Measurements from ENCODE around the gene PPIP5K1.

PPIP5K1 gene

GRCh38 chr15:43517354-43518196 lies 72.4 kb downstream of the PPIP5K1 start, which contains the start of gene MAP1A:
MAP1A (plus strand) TSS chr15:43517608; CDS start chr15:43521474, 3,866 bp downstream.
- DNase-seq (ENCODE audit: low spot score): peak; percentile 89

DNA sequence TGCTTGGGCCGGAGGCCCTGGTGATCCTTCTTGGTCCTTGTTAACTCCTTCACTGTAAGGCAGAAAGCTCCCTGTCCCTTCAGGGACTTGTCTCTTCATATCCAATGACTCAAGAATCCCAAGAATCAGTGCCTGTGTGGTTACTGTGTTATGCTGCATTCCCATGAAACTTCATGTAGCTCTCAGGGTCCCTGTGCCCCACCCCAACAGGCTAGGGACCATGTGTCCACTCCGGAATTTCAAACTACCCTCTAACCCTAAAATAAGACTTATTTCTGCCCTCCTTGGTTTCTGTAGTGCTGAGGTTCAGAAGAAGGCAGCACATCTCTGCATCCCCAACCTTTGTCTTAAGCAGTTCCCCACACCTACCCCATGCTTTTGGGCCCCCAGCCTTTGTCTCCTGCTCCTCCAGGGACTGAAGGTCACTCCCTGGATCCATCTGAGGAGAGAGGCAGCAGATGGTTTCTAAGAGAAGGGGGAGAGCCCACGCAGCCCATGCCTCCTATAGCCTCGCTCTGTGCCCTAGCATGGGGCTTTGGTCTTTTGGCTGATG lies 73.1 kb downstream of the PPIP5K1 start:
- DNase-seq (ENCODE audit: low spot score): peak; percentile 66

DNA sequence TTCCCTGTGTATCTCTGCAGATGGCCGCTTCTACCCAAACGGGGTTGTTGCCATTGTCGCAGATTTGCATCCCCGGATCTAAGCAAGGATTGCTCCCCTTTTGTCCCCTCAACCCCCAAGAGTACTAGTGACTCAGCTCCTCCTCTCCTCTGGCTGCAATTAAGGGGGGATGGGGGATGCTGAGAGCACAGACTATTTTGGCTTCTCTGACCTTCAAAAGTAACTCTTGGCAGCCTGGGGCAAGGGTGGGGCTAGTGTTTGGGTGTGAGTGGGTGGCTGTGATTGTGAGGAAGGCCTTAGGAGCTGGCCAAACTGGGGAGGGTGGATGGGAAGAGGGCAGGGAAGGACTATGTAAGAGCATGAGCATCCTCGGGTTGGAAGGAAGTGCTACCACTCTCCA lies 73.8 kb downstream of the PPIP5K1 start:
- DNase-seq (ENCODE audit: low spot score): peak; percentile 69

- no peak for DNase-seq (ENCODE audit: low spot score)
Observed at GRCh38 chr15:43515741-43516140, 74.3 kb downstream of the PPIP5K1 start.

DNA sequence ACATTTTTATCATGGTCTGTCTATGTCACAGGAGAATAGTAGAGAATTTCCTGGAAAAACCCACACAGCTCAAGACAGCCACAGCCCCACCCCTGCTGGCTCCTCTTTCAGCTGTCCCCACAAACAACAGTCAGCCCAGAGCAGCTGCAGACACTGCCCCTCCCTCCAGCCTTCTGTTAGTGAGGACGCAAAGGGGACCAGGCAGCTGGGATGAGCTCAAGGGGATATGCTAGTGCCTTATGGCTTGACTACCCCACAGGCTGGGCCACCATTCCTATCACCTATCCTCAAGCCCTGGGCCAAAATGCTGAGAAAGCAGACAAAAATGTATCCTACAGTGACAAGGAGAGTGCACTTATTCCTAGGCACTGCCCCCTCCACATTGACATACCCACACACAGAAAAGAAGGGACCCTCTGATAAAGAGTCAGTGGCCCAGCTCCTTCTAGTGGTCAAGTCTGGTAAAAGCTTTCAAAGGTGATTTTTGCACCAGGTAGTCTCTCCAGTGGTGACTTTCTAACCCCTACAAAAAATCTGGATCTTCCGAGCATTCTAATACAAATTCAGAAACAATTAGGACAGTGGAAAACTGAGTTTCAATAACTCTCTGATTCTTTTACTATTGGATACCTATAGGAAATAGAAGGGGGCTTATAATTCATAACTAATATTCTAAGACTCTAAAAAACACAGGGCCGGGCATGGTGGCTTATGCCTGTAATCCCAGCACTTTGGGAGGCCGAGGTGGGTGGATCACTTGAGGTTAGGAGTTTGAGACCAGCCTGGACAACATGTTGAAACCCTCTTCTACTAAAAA lies 75.6 kb downstream of the PPIP5K1 start:
- DNase-seq (ENCODE audit: low spot score): no peak

- no peak for DNase-seq (ENCODE audit: low spot score)
Observed at GRCh38 chr15:43513550-43513949, 76.5 kb downstream of the PPIP5K1 start.

DNA sequence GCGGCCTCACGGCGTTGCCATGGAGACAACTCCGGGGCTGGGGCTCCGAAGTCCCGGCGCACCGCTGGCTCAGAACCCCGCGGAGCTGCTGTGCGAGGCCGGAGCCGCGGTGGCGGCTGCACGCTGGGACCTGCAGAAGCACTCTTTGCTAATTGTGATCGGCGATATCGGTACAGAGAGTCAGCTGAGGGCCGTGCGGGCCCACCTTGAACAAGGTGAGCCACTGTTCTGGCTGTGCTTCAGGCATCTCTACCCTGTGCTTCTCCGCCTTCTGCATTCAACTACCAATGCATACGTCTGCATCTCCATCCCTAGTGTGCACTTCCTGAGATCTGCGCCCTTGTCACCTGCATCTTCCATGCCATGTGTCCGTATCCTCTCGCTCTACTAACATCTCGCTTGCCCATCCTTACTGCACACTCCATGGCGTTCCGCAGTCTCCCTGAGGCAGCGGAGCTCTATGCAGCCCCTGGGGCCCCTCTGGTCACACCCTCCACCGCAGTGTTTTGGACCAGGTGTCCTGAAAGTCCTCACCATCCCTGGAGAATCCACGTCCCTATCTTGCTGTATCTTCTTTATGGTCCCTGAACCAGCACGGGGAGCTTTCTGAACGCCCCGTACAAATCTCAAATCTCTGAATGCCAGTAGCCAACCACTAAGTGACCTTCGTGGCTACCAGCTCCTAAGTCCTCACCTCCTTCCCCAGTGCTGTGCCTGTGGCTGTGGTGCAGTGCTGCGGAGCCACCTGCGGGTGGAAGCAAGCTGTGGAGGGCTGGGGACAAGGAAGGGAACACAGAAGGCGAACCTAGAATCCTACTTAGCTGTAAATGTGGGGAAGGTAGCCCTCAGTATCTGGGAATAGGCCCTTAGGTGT lies 78.8 kb downstream of the PPIP5K1 start:
- DNase-seq (ENCODE audit: low spot score): no peak

GRCh38 chr15:43510200-43511011 lies 79.6 kb downstream of the PPIP5K1 start:
- DNase-seq (ENCODE audit: low spot score): peak; percentile 97

DNA sequence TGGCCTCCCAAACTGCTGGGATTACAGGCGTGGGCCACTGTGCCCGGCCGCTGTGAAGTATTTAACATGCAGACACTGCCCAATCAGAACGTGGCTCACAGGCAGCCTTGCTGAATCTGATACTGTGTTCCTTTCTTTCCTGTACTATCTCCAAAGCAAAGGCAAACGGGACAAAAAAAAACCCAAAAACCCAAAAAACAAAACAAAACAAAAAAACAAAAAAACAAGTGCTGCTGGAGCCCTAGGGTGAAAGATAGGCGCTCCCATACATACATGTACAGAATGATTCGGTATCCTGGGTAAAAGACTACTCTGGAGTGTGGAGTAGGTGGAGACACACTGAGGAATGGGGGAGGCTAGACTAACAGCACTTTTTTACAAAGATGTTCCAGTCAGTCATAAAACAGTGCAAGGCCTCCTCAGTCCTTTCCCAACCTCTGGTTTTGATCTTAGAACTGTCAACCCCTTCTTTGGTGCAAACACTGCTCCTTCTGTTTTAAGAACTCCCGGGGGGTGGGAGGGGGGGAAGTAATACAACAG lies 80.3 kb downstream of the PPIP5K1 start:
- DNase-seq (ENCODE audit: low spot score): no peak

DNA sequence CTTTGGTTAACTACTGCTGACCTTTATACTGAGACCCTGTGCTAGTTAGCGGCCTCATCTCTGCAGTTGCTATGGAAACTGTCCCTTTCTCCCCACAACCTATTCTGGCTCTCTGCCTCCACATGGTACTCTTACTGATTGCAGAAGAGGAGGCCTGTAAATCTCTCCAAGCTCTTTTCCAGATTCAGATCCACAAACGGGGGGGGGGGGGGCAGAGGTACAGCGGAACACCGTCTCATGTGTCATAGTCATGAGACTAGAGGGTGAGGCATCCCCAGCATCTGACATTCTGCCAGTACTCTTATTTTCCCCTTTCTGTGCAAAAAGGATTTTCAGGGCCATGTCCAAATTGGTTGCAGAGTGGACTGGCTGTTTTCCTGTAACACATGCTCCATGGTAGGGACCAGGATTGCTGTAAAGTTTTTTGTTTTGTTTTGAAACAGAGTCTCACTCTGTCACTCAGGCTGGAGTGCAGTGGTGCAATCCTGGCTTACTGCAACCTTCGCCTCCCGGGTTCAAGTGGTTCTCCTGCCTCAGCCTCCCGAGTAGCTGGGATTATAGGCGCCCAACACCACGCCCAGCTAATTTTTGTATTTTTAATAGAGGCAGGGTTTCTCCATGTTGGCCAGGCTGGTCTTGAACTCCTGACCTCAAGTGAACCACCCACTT lies 80.9 kb downstream of the PPIP5K1 start:
- no peak for DNase-seq (ENCODE audit: low spot score)

DNA sequence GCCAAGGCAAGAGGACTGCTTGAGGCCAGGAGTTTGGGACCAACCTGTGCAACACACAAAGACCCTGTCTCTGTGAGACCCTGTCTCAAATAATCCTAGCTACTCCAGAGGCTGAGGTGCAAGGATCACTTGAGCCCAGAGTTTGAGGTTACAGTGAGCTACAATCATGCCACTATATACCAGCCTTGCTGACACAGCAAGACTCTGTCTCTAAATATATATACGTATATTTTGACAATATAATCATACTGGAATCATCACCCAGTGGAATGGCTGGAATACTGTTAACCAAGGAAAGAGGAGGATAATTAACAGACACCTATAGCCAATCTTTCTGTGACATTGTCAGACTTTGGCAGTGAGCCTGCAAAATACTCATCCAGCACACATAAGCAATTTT lies 81.6 kb downstream of the PPIP5K1 start:
- no peak for DNase-seq (ENCODE audit: low spot score)

- peak; percentile 14 for DNase-seq (ENCODE audit: low spot score)
Observed at GRCh38 chr15:43505738-43506137, 84.3 kb downstream of the PPIP5K1 start.

- no peak for DNase-seq (ENCODE audit: low spot score)
Observed at GRCh38 chr15:43499635-43500034, 90.4 kb downstream of the PPIP5K1 start.

DNA sequence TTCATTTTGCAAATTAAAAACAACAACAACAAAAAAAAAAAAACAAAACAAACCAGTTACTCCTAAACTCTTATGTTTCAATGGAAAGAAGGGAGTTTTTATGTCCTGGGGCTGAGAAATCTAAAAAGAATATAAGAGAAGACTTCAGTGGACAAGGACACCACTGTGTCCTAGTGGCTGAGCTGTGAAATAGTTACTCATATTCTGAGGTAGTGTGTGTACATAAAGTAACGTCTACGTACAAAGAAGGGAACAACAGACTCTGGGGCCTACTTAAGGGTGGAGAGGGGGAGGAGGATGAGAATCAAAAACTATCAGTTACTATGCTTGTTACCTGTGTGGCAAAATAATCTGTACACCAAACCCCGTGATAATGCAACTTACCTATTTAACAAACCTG lies 91.0 kb downstream of the PPIP5K1 start:
- DNase-seq (ENCODE audit: low spot score): no peak

GRCh38 chr15:43493703-43494472 lies 96.1 kb downstream of the PPIP5K1 start:
- DNase-seq (ENCODE audit: low spot score): no peak

DNA sequence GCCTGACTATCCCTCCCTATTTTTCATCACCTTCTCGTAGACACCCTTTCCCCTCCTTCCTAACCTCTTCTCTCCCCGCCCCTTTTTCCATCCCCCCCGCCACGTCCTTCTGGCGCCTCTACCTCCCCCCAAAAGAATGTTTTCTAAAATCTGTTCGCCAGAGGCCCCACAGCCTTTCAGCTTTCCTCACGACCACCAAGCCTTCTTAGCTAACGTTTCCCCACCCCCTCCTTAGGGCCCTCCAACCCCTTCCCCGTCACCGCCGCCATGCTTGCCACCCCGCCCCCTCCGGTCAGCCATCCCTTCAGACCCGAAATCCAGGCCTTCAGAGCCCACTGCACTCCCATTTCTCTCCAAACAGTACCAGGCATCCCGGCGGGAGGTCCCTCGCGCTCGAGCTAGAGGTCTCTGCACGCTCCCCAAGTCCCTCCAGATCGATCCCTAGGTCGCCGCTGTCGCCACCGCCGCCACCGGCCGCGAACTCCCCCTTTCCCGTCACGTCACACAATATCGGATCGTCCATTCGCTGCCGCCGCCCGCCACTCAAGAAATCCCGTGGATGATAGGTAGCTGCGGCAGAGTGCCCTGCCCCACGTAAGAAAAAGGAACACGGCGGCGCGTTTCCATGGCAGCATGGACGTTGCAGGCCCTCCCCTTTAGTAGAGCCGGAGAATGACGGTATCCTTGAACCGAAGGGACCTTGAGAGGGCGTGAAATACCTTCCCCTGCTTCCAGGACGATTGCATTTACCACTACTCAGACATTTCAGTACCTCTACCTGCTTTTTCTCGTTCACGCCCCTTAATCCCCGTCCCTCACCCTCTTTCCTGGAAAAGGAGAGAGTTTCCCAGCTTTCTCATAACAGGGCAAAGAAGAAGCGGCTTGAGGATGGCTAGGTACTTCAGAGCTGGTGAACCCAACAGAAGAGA lies 97.1 kb downstream of the PPIP5K1 start, which contains the start of gene TP53BP1:
Gene TP53BP1 (minus strand): TSS at position 484 of the 929 bp plus-strand sequence. CDS start 113 bp downstream, at position 371.
- peak; percentile 97 for DNase-seq (ENCODE audit: low spot score)

GRCh38 chr15:43492266-43492665 lies 97.7 kb downstream of the PPIP5K1 start:
- DNase-seq (ENCODE audit: low spot score): no peak

- no peak for DNase-seq (ENCODE audit: low spot score)
Observed at GRCh38 chr15:43489191-43489590, 100.8 kb downstream of the PPIP5K1 start.

Data from AG08395 (cell line).